ENCODE measurements around the gene CBX4. TPM values are rescaled to one million over a fixed set of nuclear protein-coding genes. Genes with fewer than 3 reads are reported as not detected.

CBX4 gene
- total and polyA plus RNA-seq, 10 of the 15 experiments (the other 5 are each of a cell fraction or from before 2014, with no cell fraction given): 0.69 to 24.6 (median 4.2) TPM

DNA sequence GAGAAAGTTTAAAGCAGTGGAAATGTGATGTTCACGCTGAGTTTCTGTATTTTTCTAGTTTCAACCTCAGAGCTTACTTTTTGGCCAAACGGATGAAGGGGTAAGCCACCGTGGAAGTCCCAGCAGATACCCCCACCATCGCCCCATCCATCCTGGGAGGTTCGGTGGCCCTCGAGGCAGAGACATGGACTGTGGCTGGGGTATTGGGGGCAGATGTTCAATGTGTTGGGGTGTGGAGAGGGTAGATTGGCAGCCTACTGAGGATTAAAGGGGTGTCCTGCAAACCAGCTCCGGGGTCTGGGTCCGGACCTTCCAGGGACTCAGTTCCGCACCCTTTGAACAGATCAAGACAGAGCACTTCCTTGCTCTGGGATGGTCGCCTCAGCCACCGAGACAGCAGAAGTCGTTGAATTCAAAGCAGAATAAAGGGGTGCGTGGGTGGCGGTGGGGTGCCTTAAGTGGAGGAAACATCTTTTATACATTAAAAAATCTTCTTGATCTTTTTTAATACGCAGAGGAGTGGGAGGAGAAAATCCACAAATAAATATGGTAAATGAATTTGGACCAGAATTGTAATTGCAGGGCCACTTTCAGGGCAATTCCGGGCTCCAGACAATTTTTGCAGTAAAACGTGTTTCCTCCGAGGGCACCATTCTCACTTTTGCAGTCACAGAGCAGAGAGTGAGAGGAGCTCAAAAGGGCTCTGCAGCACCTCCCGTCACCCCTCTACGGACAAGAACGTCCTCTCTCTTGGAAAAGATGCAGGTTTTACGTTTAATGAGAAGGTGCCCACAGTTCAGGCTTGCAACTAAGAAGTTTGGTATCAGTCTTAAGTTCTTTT, 34.2 kb downstream of the CBX4 start:
- in situ Hi-C loops (cut with MboI): loop anchor here (5.0 kb wide), 1 partner anchor 37 kb away; no protein-coding TSS in a partner anchor
- peaks cover 24 to 42% of the 10 kb centered on the region in 2 experiments for H3K27me3 ChIP-seq (replicated peaks in 1 of 2; ENCODE audit: control insufficient read depth in 2 of 2, insufficient read depth in 2 of 2, low read length in 1 of 2)
- H3K4me2 ChIP-seq (ENCODE audit: control insufficient read depth, insufficient read depth): peak overlapping the region; percentile 5
- H3K9ac ChIP-seq (ENCODE audit: control insufficient read depth, insufficient read depth, low read length): no peak overlapping the region
- no peak for DNase-seq (ENCODE audit: low read depth, low spot score)
- intact Hi-C loops (cut with micrococcal nuclease; ENCODE audit: unreplicated experiment): loop anchor here (5.0 kb wide), 1 partner anchor 32 kb away; the partner anchor contains the start of gene CBX4
- ChIA-PET CTCF (interaction anchor here (0.8 to 1.9 kb wide), 4 partner anchors 13 to 165 kb away, joined by 3 to 6 read pairs (median 4); no protein-coding TSS in a partner anchor), POLR2A (interaction anchor here (1.5 to 2.0 kb wide), 3 partner anchors 11 to 34 kb away, joined by 3 to 8 read pairs (median 5); partner anchors contain the start of gene CBX4), RAD21 (ENCODE audit: unreplicated experiment) (interaction anchor here (0.8 to 2.1 kb wide), 3 partner anchors 8 to 165 kb away, joined by 3 to 5 read pairs (median 5); partner anchors contain the start of gene CBX8), SMC1A (ENCODE audit: uncharacterized antibody, unreplicated experiment) (interaction anchor here (0.9 kb wide), 1 partner anchor 31 kb away, joined by 4 read pairs; no protein-coding TSS in a partner anchor)
- WGBS (ENCODE audit: insufficient coverage, insufficient replicate concordance, low lambda C conversion rate, missing lambda C conversion rate): 2% methylated on average over 22 of the region's 22 CpGs
- BruUV-seq (replicated peaks): no TSS peak
- no peaks in the 10 kb centered on the region; the same call in 2 of the 3 replicates for H3K9me3 ChIP-seq (replicated peaks; ENCODE audit: control insufficient read depth, insufficient read depth, low read length)
- H2AFZ ChIP-seq (ENCODE audit: control insufficient read depth, low read depth, low read length): no peak overlapping the region
- FAIRE-seq: no peak
- H4K20me1 ChIP-seq (ENCODE audit: control insufficient read depth, insufficient read depth): no peaks in the 10 kb centered on the region
- peaks cover 40% of the 10 kb centered on the region for H3K4me1 ChIP-seq (ENCODE audit: control insufficient read depth, insufficient read depth, low read length)
- no peaks in the 10 kb centered on the region for H3K79me2 ChIP-seq (ENCODE audit: control insufficient read depth, insufficient read depth, low read length)
- peak overlapping the region; percentile 34; the same call in 1 of the 2 replicates for H3K4me3 ChIP-seq
- H3K36me3 ChIP-seq (ENCODE audit: control insufficient read depth in 2 of 2, insufficient read depth in 2 of 2, low read length in 1 of 2): no peaks in the 10 kb centered on the region
- H3K27ac ChIP-seq (ENCODE audit: control insufficient read depth, insufficient read depth): no peak overlapping the region
- ATAC-seq: peak; percentile 6
- 0 out of 2 replicates have a peak, but pooled peaks have one; percentile 1 for TF ChIP-seq TBL1XR1 (IDR thresholded peaks at IDR 0.05; ENCODE audit: low read depth, low read length)
- TF ChIP-seq POU2F2 (IDR thresholded peaks at IDR 0.05; ENCODE audit: borderline replicate concordance, low read depth, low read length): no peak
- TF ChIP-seq EGR1 (IDR thresholded peaks at IDR 0.05; ENCODE audit: borderline replicate concordance in 1 of 2, low read depth in 2 of 2, low read length in 2 of 2): peak in 1 of 2 experiments; percentile 51; a peak in 1 of 3 replicates
- TF ChIP-seq NFYA (IDR thresholded peaks at IDR 0.05; ENCODE audit: borderline replicate concordance, low read depth, low read length): no peak
- no peak for TF ChIP-seq MTA2 (IDR thresholded peaks at IDR 0.05; ENCODE audit: low read depth)
- no peak; the same call in none of the 2 replicates for TF ChIP-seq JUNB (IDR thresholded peaks at IDR 0.05)
- TF ChIP-seq RB1 (IDR thresholded peaks at IDR 0.05; ENCODE audit: borderline replicate concordance): no peak
- TF ChIP-seq NFIC (IDR thresholded peaks at IDR 0.05; ENCODE audit: low read depth, low read length): peak; percentile 20; the same call in 1 of the 2 replicates
- TF ChIP-seq, protein P1, sequence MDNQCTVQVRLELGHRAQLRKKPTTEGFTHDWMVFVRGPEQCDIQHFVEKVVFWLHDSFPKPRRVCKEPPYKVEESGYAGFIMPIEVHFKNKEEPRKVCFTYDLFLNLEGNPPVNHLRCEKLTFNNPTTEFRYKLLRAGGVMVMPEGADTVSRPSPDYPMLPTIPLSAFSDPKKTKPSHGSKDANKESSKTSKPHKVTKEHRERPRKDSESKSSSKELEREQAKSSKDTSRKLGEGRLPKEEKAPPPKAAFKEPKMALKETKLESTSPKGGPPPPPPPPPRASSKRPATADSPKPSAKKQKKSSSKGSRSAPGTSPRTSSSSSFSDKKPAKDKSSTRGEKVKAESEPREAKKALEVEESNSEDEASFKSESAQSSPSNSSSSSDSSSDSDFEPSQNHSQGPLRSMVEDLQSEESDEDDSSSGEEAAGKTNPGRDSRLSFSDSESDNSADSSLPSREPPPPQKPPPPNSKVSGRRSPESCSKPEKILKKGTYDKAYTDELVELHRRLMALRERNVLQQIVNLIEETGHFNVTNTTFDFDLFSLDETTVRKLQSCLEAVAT (IDR thresholded peaks at IDR 0.05): no peak
- no peak for TF ChIP-seq YY1 (IDR thresholded peaks at IDR 0.05; ENCODE audit: low read depth, low read length)
- TF ChIP-seq, protein P2, sequence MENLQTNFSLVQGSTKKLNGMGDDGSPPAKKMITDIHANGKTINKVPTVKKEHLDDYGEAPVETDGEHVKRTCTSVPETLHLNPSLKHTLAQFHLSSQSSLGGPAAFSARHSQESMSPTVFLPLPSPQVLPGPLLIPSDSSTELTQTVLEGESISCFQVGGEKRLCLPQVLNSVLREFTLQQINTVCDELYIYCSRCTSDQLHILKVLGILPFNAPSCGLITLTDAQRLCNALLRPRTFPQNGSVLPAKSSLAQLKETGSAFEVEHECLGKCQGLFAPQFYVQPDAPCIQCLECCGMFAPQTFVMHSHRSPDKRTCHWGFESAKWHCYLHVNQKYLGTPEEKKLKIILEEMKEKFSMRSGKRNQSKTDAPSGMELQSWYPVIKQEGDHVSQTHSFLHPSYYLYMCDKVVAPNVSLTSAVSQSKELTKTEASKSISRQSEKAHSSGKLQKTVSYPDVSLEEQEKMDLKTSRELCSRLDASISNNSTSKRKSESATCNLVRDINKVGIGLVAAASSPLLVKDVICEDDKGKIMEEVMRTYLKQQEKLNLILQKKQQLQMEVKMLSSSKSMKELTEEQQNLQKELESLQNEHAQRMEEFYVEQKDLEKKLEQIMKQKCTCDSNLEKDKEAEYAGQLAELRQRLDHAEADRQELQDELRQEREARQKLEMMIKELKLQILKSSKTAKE (IDR thresholded peaks at IDR 0.05; ENCODE audit: low read depth, poor library complexity, severe bottlenecking): no peak
- TF ChIP-seq NR2C2 (IDR thresholded peaks at IDR 0.05; ENCODE audit: borderline replicate concordance, control insufficient read depth, insufficient read length, low read depth): no peak
- TF ChIP-seq RUNX3 (IDR thresholded peaks at IDR 0.05; ENCODE audit: low read length): peak; percentile 37; the same call in 1 of the 2 replicates
- TF ChIP-seq IKZF1 (conservative IDR thresholded peaks at IDR 0.05): no peak
- TF ChIP-seq NBN (IDR thresholded peaks at IDR 0.05): no peak
- 0 out of 2 replicates have a peak, but pooled peaks have one; percentile 5 for TF ChIP-seq MTA3 (IDR thresholded peaks at IDR 0.05; ENCODE audit: borderline replicate concordance, low read length)
- 0 out of 2 replicates have a peak, but pooled peaks have one; percentile 27 for TF ChIP-seq SPI1 (IDR thresholded peaks at IDR 0.05; ENCODE audit: borderline replicate concordance, insufficient read depth, low read depth, low read length)
- TF ChIP-seq RFX5 (IDR thresholded peaks at IDR 0.05; ENCODE audit: low read depth, low read length): no peak
- no peak for TF ChIP-seq ZNF274 (IDR thresholded peaks at IDR 0.05; ENCODE audit: insufficient read depth, insufficient read length)
- TF ChIP-seq POLR2A (IDR thresholded peaks at IDR 0.05; ENCODE audit: low read depth, low read length): no peak
- no peak for TF ChIP-seq POLR2AphosphoS5 (IDR thresholded peaks at IDR 0.05; ENCODE audit: low read length)
- 0 out of 2 replicates have a peak, but pooled peaks have one; percentile 4 for TF ChIP-seq CREM (IDR thresholded peaks at IDR 0.05; ENCODE audit: low read depth)
